ENCODE measurements around the gene DCPS. TPM values are rescaled to one million over a fixed set of nuclear protein-coding genes. Genes with fewer than 3 reads are reported as not detected.

Gene DCPS
- total RNA-seq, 2 donors from 2014 or later = 3.0 to 17.9 TPM

DNA sequence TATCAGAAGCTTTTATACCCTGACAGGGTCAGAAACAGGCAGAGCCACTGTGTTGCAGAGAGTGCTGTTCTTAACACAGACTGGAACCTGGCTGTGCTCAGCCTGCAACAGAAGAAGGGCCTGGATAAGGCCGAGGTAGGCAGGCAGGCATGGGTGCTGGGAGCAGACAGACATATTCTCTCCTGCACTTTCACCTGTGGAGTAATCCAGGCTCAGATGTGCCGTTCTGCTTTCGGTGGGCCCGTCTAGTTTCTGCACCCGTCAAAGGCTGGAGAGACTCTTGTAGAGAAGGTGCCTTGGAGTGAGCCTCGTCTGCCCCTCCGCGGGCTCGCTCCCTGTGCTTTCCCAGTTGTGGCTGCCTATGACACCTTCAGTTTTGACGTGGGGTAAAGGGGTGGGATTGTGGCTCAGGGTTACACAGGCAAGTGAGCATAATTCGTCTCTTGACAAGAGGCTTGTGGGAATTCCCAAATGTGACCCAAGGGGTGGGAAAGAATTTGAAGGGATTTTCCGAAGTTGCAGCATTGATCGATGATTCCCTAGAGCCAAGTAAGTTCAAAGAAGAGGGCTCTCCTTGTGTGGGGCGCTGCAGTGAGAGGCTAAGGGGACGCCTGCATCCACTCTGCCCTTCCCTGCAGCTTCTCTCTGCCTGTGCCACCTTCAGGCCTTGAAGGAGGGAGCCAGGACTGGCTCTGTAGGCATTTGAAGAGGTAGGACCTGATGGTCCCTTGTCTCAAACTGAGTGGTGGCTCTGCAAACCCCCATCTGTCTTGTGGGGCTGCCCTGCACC, 35.4 kb downstream of the DCPS start:
- intact Hi-C loops (cut with DNase I) = no loop called here
- Histone ChIP-seq H3K27me3 (no peaks in the 10 kb centered on the region), H3K27ac (peak overlapping the region in 1 of 4 donors; percentile 17), H3K4me1 (peaks cover 12% of the 10 kb centered on the region), H3K9me3 (no peaks in the 10 kb centered on the region), H3K4me3 (no peak overlapping the region), H3K36me3 (replicated peaks in 1 of 2; ENCODE audit: insufficient read depth in 1 of 2, low read depth in 2 of 2) (no peaks in the 10 kb centered on the region)
- DNase-seq = no peak
- WGBS, 2 donors = 76 to 85% methylated on average over 14 to 15 of the region's 15 CpGs
- ATAC-seq = peak; percentile 38
- TF ChIP-seq, protein P1, sequence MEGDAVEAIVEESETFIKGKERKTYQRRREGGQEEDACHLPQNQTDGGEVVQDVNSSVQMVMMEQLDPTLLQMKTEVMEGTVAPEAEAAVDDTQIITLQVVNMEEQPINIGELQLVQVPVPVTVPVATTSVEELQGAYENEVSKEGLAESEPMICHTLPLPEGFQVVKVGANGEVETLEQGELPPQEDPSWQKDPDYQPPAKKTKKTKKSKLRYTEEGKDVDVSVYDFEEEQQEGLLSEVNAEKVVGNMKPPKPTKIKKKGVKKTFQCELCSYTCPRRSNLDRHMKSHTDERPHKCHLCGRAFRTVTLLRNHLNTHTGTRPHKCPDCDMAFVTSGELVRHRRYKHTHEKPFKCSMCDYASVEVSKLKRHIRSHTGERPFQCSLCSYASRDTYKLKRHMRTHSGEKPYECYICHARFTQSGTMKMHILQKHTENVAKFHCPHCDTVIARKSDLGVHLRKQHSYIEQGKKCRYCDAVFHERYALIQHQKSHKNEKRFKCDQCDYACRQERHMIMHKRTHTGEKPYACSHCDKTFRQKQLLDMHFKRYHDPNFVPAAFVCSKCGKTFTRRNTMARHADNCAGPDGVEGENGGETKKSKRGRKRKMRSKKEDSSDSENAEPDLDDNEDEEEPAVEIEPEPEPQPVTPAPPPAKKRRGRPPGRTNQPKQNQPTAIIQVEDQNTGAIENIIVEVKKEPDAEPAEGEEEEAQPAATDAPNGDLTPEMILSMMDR (IDR thresholded peaks at IDR 0.05) = no peak
- TF ChIP-seq POLR2A (IDR thresholded peaks at IDR 0.05) = no peak

DNA sequence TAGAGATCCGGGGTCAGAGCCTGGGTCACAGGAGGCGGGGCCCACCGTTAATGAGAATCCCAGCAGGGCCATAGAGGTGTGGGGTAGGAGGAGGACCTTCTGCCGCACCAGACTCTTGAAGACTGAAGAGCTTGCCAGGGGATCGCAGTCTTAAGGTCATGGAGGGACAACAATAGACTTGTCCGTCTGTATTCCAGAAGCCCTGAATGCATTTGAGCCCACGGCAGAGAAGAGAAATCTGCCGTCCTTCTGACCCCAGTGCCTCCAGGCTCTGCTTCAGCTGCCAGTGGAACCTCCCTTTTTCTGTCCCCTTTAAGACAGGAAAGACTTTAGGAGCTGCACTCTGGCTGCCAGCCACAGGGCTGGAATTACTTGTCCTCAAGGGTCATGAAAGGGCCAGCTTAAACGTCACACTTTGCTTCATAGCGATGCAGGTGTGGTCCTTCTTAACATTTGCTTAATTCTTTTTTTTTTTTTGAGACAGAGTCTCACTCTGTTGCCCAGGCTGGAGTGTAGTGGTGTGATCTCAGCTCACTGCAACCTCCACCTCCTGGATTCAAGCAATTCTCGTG, 36.1 kb downstream of the DCPS start:
- Histone ChIP-seq H3K4me3 (no peak overlapping the region), H3K27me3 (no peaks in the 10 kb centered on the region), H3K27ac (peak overlapping the region in 1 of 4 donors; percentile 17), H3K36me3 (replicated peaks in 1 of 2; ENCODE audit: insufficient read depth in 1 of 2, low read depth in 2 of 2) (no peaks in the 10 kb centered on the region), H3K9me3 (no peaks in the 10 kb centered on the region), H3K4me1 (peaks cover 13% of the 10 kb centered on the region)
- ATAC-seq (peak; percentile 29), DNase-seq (peak in 3 of 4 donors; percentile 34 to 41 (median 41))
- TF ChIP-seq, protein P1 (IDR thresholded peaks at IDR 0.05) = no peak
- TF ChIP-seq POLR2A (IDR thresholded peaks at IDR 0.05) = no peak
- 67 to 72% methylated on average over 7 to 11 of the region's 11 CpGs for WGBS, 2 donors
- intact Hi-C loops (cut with DNase I) = no loop called here

DNA sequence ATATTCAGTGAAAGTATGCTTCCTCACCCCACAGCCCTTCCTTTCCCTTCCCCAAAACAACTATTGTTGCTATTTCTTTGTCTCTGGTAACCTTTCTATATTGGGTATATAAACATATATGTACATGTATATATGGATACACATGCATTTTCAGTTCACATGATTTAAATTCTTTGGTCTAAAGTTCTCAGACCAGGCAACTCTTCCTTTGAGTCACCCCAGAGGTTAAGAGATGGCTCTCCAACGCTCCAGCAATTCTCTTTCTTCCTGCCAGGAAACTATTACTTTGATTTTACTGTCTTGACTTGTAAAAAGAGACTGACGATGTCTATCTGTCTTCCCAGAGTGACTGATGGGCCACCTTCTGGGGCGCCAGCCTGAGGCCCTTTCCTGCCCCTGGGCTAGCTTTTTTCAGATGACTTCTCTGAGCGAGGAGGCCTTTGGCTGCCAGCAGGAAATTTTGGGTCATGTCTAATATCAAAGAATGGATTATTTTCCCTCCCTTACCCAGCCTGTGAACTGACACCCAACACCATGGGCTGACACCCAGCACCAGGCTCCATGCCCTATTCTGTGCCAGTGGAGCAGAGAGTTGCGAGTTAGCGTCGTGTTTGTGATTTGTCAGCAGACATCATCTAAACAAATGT, 37.2 kb downstream of the DCPS start:
- H3K4me3 ChIP-seq = no peak overlapping the region
- ATAC-seq = no peak
- no peaks in the 10 kb centered on the region for H3K36me3 ChIP-seq (replicated peaks in 1 of 2; ENCODE audit: insufficient read depth in 1 of 2, low read depth in 2 of 2)
- H3K27ac ChIP-seq = no peak overlapping the region
- no peak for DNase-seq
- H3K27me3 ChIP-seq = no peaks in the 10 kb centered on the region
- intact Hi-C loops (cut with DNase I) = no loop called here
- peaks cover 25% of the 10 kb centered on the region for H3K4me1 ChIP-seq
- H3K9me3 ChIP-seq = no peaks in the 10 kb centered on the region
- 89 to 94% methylated on average over 7 of the region's 7 CpGs for WGBS, 2 donors
- no peak for TF ChIP-seq POLR2A (IDR thresholded peaks at IDR 0.05)
- TF ChIP-seq, protein P1 (IDR thresholded peaks at IDR 0.05) = no peak

DNA sequence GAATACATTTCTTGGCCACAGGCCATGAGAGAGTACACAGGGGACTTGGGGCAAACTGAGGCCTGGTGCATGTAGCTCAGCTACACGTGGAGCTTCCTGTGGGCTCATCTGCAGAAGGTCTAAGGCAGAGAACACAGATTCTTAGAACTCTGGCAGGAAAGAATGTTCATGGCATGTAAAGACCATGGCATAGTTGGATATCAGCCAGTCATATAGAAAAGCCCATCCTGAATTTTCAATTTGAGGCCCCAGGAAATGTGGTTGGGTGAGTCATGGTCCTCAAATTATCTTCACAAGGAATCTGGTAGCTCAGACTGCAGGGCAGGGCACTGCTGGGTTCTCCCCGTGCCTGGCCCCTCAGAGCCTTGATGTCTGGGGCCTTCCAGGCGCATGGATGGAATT, 37.9 kb downstream of the DCPS start:
- no peak overlapping the region for H3K4me3 ChIP-seq
- WGBS, 2 donors = 79 to 91% methylated on average over 1 to 3 of the region's 3 CpGs
- H3K36me3 ChIP-seq (replicated peaks in 1 of 2; ENCODE audit: insufficient read depth in 1 of 2, low read depth in 2 of 2) = no peaks in the 10 kb centered on the region
- H3K27ac ChIP-seq = no peak overlapping the region
- ATAC-seq = no peak
- intact Hi-C loops (cut with DNase I) = no loop called here
- H3K27me3 ChIP-seq = no peaks in the 10 kb centered on the region
- TF ChIP-seq, protein P1 (IDR thresholded peaks at IDR 0.05) = no peak
- no peak for TF ChIP-seq POLR2A (IDR thresholded peaks at IDR 0.05)
- no peaks in the 10 kb centered on the region for H3K9me3 ChIP-seq
- peaks cover 32% of the 10 kb centered on the region for H3K4me1 ChIP-seq
- no peak for DNase-seq

Measured in body of pancreas (tissue), 4 donors.